Glomerular visceral epithelial cell (primary cell): ENCODE results near the gene ZNF366.

Experiments
- DNase-seq: peaks from one replicate; pipeline ENCODE4 v3.0.0-alpha.2; 2016; ENCODE audit errors: extremely low spot score

Gene ZNF366

DNA sequence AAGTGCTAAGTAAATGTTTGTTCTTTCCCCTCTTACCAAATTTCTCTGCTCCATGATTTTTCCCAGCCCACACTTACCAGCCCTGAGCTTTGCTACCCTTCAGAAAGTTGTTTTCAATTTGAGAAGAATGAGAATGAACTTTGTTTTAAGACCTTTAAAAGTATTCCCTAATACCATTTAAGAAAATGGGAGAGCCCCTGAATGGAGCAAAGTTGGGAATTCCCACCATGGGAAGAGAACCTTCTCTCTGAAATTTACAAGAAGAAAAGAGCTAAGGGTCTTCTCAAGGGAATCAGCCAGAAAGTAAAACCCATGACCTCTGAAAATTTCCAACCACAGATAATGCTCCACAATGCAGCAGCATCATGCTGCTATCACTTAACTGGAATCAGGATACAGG is 17.7 kb downstream of the ZNF366 start:
- DNase-seq = no peak

- no peak for DNase-seq
Measured at GRCh38 chr5:72488756-72489155, 18.5 kb downstream of the ZNF366 start.

DNA sequence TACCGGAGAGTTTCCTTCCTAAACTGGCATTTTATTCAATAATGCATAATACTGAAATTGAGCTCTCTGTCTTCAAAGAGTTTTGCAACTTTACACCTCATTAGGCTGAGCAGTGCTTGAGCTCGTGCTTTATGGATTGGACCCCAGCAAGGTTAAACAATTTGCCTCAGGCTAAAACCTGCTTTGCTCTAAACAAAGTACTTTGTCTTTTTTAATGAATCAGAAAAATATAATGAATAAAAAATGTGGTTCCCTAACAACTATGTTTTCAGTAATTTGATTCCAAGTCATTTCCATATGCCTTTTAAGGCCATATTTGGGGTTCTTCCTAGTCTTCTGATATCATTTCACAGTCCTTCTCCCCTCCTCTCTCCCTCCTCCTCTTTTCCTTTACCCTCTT is 20.0 kb downstream of the ZNF366 start:
- DNase-seq = no peak

GRCh38 chr5:72486371-72486770 is 20.8 kb downstream of the ZNF366 start:
- DNase-seq = no peak

GRCh38 chr5:72485430-72485974 is 21.7 kb downstream of the ZNF366 start:
- DNase-seq = no peak

- DNase-seq = no peak
Measured at GRCh38 chr5:72482046-72482445, 25.2 kb downstream of the ZNF366 start.

DNA sequence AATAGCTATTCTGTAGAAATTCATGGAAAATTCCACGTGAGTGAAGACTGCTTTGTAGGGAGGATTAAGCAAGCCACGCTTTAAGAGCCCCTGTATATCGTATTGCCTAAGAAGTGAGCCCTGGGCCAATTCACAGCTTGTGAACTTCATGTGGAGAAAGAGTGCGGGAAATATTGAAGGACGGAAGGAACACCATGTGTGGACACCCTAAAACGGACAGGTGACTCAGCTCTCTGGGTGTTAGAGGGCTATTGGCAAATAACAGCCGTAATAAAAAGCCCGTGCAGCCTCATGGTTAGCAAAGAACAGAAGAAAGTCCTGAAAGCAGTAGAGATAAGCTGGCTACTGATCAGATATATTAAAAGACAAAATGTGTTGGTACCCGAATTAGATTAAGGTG is 26.4 kb downstream of the ZNF366 start:
- DNase-seq = no peak

DNA sequence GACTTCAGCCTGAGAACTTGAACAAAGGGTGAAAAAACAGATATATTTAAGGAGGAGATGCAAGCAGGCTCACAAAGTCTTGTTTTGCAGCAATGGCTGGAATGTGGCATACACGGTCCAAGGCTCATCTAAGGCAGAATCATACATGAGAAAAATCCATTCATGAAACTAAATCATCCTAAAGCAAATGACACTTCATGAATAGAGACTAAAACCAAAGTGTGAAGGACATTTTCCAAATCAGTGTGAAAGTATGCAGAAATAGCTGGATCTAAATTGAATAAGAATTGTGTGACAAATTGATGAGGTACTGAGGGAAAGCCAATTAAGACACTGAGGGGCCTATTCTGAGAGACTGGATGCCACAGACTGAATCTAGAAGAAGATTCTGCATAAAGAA is 27.3 kb downstream of the ZNF366 start:
- DNase-seq = no peak

- DNase-seq = no peak
Measured at GRCh38 chr5:72478684-72479083, 28.5 kb downstream of the ZNF366 start.

GRCh38 chr5:72478276-72478675 is 28.9 kb downstream of the ZNF366 start:
- DNase-seq = no peak

DNA sequence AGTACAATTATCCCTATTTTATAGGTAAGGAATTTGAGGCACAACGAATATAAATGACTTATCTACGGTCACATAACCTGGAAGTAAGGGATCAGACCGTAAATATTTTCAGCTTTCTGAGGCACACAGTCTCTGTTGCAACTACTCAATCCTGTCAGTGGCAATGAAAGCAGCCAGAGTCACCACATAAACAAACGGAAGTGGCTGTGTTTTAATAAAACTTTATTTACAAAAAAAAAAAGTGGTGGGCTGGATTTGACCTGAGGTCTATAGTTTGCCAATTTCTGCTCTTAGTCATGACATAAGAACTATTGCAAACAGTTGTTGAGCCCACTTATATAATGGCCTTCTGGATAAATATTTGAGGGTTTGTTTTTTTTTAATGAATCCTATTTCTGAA is 29.6 kb downstream of the ZNF366 start:
- DNase-seq = no peak

- no peak for DNase-seq
Measured at GRCh38 chr5:72477176-72477575, 30.0 kb downstream of the ZNF366 start.

DNA sequence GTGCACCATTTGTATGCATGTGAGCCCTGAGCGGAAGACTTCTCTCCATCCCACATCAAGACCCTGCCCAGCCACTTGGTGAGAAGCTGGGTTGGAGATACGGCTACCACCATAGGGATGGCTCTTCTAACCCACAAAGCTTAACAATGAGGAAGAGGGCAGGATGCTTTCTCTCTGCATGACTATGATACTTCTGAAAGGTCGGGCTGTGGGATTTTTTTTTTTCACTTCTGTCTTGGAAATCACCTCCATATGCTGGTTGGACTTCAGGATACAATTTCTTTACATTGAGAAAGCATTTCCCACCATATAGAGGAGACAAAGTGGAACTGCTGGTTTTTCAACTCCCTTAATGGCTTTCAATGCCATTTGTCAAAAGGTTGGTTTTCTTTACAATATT is 30.5 kb downstream of the ZNF366 start:
- no peak for DNase-seq

GRCh38 chr5:72476275-72476674 is 30.9 kb downstream of the ZNF366 start:
- no peak for DNase-seq

DNA sequence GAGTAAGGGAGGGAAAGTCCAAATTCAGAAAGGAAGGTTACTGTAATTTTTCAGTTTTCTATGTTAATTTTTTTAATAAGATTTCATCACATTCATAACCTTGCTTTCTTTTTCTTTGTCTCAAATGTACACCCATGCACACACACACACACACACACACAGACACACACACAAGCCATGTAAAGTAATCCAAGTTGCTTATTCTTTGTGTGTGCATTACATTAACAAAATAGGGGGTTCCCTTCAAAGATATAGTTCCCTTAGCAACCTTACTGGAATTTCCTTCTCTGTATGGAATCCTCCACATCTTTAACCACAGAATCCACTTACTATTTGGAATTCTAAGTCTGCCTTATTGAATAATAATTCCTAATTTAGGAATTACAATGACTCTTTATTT is 32.7 kb downstream of the ZNF366 start:
- DNase-seq = no peak

GRCh38 chr5:72474046-72474500 is 33.1 kb downstream of the ZNF366 start:
- no peak for DNase-seq

DNA sequence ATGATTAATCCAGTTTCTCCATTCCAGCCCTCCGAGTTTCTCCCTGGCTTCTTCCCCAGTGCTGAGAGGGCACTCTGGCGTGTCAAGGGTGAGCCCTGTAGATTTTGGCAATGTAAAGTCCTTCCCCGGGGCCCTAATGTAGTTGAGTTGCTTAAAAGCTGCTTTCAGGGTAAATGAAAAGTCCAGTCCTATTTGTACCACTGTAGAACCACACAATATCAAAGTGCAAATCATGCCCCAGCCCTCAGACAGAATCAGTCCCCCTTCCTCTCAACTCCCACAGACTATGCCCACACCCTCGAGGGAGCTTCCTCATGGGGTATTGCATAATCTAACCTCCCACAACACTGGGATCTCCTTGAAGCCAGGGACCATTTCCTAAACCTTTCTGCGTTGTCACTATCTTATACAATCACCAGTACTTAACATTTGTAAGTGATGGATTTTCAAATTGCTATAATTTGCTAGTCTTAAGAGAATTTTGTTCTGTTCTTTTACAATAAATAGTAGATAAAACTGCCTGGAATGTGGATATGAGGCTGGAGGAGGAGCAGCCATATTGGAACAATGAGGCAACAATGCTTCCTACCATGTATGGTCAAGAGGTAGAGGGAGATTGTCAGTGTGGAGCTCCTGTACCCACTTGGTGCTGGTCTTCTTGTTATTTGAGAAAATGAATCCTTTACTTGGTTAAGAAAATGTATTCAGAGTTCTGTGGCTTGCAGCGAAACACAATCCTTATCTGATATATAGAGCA is 34.4 kb downstream of the ZNF366 start:
- no peak for DNase-seq

- no peak for DNase-seq
Measured at GRCh38 chr5:72472031-72472430, 35.2 kb downstream of the ZNF366 start.

DNA sequence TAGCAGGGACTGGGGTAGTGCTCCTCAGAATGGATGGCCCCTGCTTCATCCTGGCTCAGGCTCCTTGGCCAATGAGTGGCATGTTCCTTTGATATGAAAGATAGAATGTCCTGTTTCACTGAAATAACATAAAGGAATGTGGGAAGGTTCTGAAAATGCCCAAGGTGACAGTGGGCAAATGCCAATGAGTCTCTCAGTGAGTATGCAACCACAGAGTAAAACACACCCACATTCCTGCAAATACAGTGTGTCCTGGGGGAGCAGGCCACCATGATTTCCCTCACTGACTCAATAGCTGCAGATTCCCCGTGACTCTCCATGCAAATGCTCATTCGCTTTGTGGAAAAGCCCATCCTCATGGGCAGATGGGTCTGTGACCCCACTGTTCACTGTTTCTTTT is 36.4 kb downstream of the ZNF366 start:
- DNase-seq = peak; percentile 87

- DNase-seq = no peak
Measured at GRCh38 chr5:72468606-72469005, 38.6 kb downstream of the ZNF366 start.

DNA sequence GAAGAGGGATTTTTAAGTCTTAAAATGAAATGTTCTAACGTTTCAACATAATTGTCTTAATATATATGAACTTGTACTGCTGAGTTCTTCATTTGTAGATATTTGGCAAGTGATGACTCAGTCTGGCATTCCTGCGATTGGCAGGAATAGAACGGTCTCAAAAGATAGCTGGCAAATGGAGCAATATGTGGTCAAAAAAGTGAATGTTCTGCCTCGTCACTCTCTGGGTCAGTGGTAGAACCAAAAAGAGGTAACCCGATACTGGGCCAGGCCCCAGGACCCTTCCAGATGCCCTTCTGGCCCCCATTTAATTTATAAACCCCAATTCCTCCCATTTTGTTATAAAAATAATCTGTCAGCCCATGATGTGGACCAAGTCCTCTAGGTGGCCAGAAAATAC is 39.2 kb downstream of the ZNF366 start:
- peak; percentile 60 for DNase-seq

DNA sequence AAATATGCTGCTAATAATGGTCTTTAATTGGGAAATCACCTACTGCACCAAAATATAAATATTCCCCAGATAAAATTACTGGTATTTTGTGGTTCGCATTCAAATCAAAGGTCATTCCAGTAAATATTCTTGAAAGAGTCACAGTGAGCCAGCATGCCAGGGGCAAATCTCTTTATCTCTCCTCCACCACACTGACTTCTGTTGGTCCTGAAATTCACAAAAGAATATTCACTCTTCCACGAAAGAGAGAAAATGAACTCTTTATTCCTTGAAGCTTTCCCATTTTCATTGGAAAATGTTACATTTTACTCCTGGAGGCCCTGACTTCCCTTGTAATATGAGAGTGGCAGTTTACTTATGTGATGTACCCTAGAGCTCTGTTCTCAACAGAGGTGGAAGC is 39.7 kb downstream of the ZNF366 start:
- no peak for DNase-seq

GRCh38 chr5:72465601-72466563 is 41.3 kb downstream of the ZNF366 start:
- DNase-seq = peak; percentile 55
